ENCODE data around the gene ATP2A2. TPM values are rescaled to one million over a fixed set of nuclear protein-coding genes. Genes with fewer than 3 reads are reported as not detected.

The ATP2A2 gene
- polyA plus RNA-seq, 1 donor (not counting 4 experiments of a cell fraction or from before 2014, with no cell fraction given) = 127 TPM

- Histone ChIP-seq H3K9me1 (ENCODE audit: control insufficient read depth, extremely low read depth, insufficient read depth, low read length) (peaks cover 3% of the 10 kb centered on the region), H2AFZ (ENCODE audit: control insufficient read depth, low read length) (no peak overlapping the region), H3K4me2 (ENCODE audit: control insufficient read depth, extremely low read depth, insufficient read depth, low read depth, low read length) (no peak overlapping the region), H3K9me3 (ENCODE audit: control insufficient read depth, low read depth, low read length) (no peaks in the 10 kb centered on the region), H3K9ac (ENCODE audit: control insufficient read depth, extremely low read depth, insufficient read depth, low read length) (no peak overlapping the region), H3K27me3 (ENCODE audit: control insufficient read depth, extremely low read depth, insufficient read depth, low read length) (no peaks in the 10 kb centered on the region), H3K36me3 (ENCODE audit: control insufficient read depth in 2 of 2, extremely low read depth in 1 of 2, insufficient read depth in 2 of 2, low read length in 2 of 2) (peaks cover 9 to 19% of the 10 kb centered on the region in 2 experiments), H4K20me1 (ENCODE audit: control insufficient read depth, extremely low read depth, insufficient read depth, low read length) (peaks cover 5% of the 10 kb centered on the region), H3K4me1 (ENCODE audit: control insufficient read depth, extremely low read depth, insufficient read depth, low read length) (peaks cover 38% of the 10 kb centered on the region), H3K27ac (ENCODE audit: control insufficient read depth, insufficient read depth, low read length) (no peak overlapping the region), H3K4me3 (ENCODE audit: control insufficient read depth in 2 of 3, extremely low read depth in 1 of 3, insufficient read depth in 2 of 3, low read depth in 1 of 3, low read length in 3 of 3) (no peak overlapping the region), H3K79me2 (ENCODE audit: control insufficient read depth, insufficient read depth, low read length) (peaks cover 93% of the 10 kb centered on the region)
- DNase-seq (ENCODE audit: low read depth, low spot score) = no peak
- dilution Hi-C loops (cut with MboI; ENCODE audit: extremely low pct_ligation_motif_present, low sequenced_read_pairs) = no loop called here
- TF ChIP-seq CTCF (optimal IDR thresholded peaks at IDR 0.05 in 1 of 3, IDR thresholded peaks at IDR 0.05 in 1 of 3, conservative IDR thresholded peaks at IDR 0.05 in 1 of 3; ENCODE audit: extremely low read depth in 1 of 3, insufficient read depth in 2 of 3, low read length in 3 of 3) (no peak), EZH2 (IDR thresholded peaks at IDR 0.05; ENCODE audit: low read length) (no peak)
- peak; percentile 5 for FAIRE-seq
Measured at GRCh38 chr12:110314308-110314707, 33.3 kb downstream of the ATP2A2 start.

- Histone ChIP-seq H3K27ac (ENCODE audit: control insufficient read depth, insufficient read depth, low read length) (peak overlapping the region; percentile 27), H3K27me3 (ENCODE audit: control insufficient read depth, extremely low read depth, insufficient read depth, low read length) (no peaks in the 10 kb centered on the region), H3K9me3 (ENCODE audit: control insufficient read depth, low read depth, low read length) (no peaks in the 10 kb centered on the region), H3K9ac (ENCODE audit: control insufficient read depth, extremely low read depth, insufficient read depth, low read length) (no peak overlapping the region), H3K4me2 (ENCODE audit: control insufficient read depth, extremely low read depth, insufficient read depth, low read depth, low read length) (no peak overlapping the region), H3K79me2 (ENCODE audit: control insufficient read depth, insufficient read depth, low read length) (peaks cover 94% of the 10 kb centered on the region), H3K4me3 (ENCODE audit: control insufficient read depth in 2 of 3, extremely low read depth in 1 of 3, insufficient read depth in 2 of 3, low read depth in 1 of 3, low read length in 3 of 3) (no peak overlapping the region), H3K36me3 (ENCODE audit: control insufficient read depth in 2 of 2, extremely low read depth in 1 of 2, insufficient read depth in 2 of 2, low read length in 2 of 2) (peaks cover 6 to 9% of the 10 kb centered on the region in 2 experiments), H4K20me1 (ENCODE audit: control insufficient read depth, extremely low read depth, insufficient read depth, low read length) (peaks cover 11% of the 10 kb centered on the region), H2AFZ (ENCODE audit: control insufficient read depth, low read length) (no peak overlapping the region), H3K4me1 (ENCODE audit: control insufficient read depth, extremely low read depth, insufficient read depth, low read length) (peaks cover 30% of the 10 kb centered on the region), H3K9me1 (ENCODE audit: control insufficient read depth, extremely low read depth, insufficient read depth, low read length) (no peaks in the 10 kb centered on the region)
- DNase-seq (ENCODE audit: low read depth, low spot score) (no peak), FAIRE-seq (peak; percentile 17)
- dilution Hi-C loops (cut with MboI; ENCODE audit: extremely low pct_ligation_motif_present, low sequenced_read_pairs) = no loop called here
- TF ChIP-seq CTCF (optimal IDR thresholded peaks at IDR 0.05 in 1 of 3, IDR thresholded peaks at IDR 0.05 in 1 of 3, conservative IDR thresholded peaks at IDR 0.05 in 1 of 3; ENCODE audit: extremely low read depth in 1 of 3, insufficient read depth in 2 of 3, low read length in 3 of 3) (no peak), EZH2 (IDR thresholded peaks at IDR 0.05; ENCODE audit: low read length) (no peak)
Measured at GRCh38 chr12:110316861-110317260, 35.8 kb downstream of the ATP2A2 start.
